ENCODE data around the gene WDR12.
"Not testable (repeated sequence)": the region's sequence is repeated elsewhere in the genome, so short reads cannot be mapped to it uniquely, and the experiment has no call there.

Gene WDR12

GRCh38 chr2:202883987-202884675 lies 27.3 kb downstream of the WDR12 start:
- no peak for DNase-seq

- no peak for DNase-seq
Observed at GRCh38 chr2:202881570-202881969, 29.9 kb downstream of the WDR12 start.

DNA sequence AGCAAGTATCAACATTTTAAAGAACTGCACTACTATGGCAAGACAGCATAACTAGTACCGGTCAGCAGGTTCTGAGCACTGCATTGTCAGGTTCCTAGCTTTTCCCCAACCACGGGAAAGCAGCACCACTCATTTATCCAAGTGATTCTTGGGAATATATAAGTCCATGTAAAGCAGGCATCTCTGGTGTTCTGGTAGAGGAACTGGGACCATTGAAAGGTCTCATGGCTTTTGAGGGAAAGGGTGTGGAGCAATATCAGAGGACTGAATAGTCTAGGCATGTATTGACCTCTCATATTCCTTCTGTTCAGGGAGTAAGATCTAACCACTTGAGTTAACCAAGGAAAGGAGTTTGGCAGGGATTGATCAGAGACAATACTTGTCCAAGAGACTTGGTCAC lies 33.8 kb downstream of the WDR12 start:
- no peak for DNase-seq

DNA sequence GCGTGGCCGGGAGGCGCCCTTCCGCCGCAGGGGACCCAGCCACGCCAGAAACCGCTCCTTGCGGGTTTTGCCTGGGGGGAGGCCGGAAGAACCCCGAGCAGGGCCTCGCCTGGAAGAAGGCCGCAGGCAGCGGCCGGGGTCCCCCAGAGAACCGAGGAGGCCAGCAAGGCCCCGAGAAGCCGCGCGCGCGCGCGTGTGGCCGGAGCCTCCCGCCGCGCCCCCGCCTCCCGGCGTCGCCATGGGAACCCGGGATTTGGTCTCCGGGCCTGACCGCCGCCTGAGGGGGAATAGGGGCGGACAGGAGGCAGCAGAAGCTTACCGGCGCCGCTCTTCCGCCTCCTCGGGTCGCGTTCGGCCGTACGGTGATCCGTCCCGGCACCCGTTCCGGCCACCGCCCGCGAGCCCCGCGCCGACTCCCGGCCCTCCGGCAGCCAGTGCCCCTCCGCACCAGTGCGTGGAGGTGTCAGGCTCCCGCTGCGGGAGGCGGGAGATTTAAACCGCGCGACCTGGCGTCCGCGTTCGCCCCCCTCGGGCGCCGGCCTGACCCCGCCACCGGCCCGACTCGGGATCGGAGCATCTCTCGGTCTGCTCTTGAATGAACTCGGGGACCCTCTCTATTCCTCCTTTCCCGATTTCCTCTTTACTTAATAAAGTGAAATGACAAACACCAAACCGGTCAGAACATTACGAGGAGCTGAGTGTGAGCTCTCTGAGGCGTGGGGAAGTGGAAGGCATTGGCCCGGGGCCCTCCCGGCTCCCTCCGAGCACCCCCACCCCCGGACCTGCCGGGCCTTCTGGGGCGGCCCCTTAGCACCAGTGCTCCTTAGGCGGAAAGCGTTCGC lies 40.0 kb downstream of the WDR12 start, which contains the start of gene ICA1L:
Gene ICA1L, minus strand, starts transcription at position 467 of the 842 bp plus-strand sequence. CDS start 42,757 bp downstream, outside the sequence.
- peak; percentile 90 for DNase-seq

GRCh38 chr2:202870431-202871299 lies 40.8 kb downstream of the WDR12 start:
- DNase-seq = peak; percentile 87

GRCh38 chr2:202861987-202862386 lies 49.5 kb downstream of the WDR12 start:
- DNase-seq = no peak

- no peak for DNase-seq
Observed at GRCh38 chr2:202858601-202859000, 52.9 kb downstream of the WDR12 start.

GRCh38 chr2:202849343-202849742 lies 62.1 kb downstream of the WDR12 start:
- not testable (repeated sequence) for DNase-seq

DNA sequence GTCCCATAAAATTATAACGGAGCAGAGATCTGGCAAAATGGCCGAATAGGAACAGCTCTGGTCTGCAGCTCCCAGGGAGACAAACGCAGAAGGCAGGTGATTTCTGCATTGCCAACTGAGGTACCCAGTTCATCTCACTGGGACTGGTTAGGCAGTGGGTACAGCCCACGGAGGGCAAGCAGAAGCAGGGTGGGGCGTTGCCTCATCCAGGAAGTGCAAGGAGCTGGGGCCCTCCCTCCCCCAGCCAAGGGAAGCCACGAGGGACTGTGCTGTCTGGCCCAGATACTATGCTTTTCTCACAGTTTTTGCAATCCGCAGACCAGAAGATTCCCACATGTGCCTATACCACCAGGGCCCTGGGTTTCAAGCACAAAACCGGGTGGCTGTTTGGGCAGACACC lies 62.7 kb downstream of the WDR12 start:
- DNase-seq = no peak

- DNase-seq = no peak
Observed at GRCh38 chr2:202847693-202848524, 63.6 kb downstream of the WDR12 start.

- DNase-seq = no peak
Observed at GRCh38 chr2:202844656-202845055, 66.8 kb downstream of the WDR12 start.

DNA sequence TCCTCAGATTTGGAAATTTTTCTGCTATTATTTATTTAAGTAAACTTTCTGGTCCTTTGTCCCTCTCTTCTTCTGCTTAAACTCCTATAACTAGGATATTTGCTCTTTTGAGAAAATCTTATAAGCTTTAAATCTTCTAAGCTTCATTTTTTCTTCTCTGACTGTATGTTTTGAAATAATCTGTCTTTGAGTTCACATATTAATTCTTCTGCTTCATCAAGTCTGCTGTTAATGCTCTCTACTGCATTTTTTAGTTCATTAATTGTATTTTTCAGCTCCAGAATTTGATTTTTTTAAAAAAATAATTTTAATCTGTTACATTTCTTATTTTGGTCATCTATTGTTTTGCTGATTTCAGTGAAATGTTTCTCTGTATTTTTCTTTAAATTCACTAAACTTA lies 68.8 kb downstream of the WDR12 start:
- DNase-seq = no peak

DNA sequence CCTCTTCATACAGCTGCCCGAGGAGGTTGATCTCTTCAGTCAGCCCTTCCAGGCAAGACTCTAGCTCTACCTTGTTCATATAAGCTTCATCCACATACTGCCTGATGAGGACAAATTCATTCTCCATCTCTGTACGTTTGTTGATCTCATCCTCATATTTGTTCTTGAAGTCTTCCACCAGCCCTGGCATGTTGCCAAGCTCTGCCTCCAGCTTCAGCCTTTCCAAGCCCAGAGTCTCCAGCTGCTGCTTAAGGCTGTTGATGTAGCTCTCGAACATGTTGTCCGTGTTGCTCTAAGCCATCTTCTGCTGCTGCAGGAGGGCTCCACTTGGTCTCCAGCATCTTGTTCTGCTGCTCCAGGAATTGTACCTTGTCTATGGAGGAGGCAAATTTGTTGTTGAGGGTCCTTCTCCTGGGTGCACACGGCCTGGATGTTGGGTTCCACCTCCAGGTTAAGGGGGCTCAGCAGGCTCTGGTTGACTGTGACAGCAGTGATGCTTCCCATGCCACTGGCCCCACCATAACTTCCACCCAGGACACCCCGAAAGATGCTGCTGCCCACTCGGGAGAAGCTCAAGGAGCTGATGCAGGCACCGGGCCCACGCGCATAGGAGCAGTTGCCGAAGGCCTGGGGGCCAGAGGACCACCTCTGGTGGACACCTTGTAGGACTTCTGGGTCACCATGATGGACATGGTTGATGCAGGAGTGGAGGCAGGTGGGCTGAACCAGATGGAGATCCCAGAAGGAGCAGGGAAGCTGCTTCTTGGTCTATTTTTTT lies 70.2 kb downstream of the WDR12 start:
- DNase-seq = no peak

DNA sequence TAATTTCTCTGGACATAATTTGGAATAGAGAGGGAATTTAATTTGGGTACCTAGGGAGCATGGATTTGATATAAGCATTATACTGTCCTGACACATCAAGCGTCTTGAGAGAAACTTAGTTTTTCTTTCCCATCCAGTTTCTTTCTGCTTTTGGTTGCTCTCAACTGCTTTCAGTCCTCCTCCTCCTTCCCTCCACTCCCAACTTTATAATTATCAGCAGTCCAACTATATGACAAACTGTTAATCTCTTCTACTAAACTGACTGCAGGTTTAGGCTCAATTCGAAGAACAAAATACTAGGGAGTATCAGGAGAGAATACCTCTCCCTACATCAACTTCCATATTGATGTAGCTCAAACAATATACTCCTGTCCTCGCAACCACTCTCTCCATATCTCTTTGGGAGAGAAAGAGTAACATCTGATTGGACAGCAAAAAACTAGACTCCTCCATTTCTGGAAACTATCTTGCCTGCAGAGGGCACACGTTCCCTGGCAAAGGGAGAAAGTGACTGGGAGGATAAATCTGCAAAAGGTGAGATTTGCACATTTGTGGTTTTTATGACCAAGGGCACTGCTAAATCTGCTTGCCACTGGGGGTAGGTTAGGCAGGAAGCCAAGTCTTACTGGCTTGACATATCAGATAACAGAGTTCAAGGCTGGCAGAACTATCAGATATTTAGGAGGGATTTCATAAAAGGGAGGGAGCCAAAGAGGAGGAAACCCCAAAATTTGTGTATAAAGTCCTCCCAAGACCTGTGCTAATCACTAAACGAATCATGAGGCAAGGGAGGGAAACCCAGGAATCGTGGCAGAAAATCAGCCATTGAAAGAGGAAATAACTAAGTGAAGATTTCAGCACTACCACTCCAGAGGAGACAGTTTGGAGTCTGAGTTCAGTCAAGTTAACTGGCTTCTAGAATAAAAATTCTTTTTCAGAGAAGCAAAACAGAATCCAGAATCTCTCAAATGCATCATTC lies 79.9 kb downstream of the WDR12 start:
- DNase-seq = peak; percentile 63

- DNase-seq = no peak
Observed at GRCh38 chr2:202824901-202825300, 86.6 kb downstream of the WDR12 start.
